Activated T-cell treated with anti-CD3 and anti-CD28 coated beads for 4 hours (primary cell): ENCODE results near the gene VPS13C.

Source experiments
- DNase-seq: peaks from one replicate; pipeline ENCODE4 v3.0.0-alpha.2; 2020

VPS13C gene, protein sequence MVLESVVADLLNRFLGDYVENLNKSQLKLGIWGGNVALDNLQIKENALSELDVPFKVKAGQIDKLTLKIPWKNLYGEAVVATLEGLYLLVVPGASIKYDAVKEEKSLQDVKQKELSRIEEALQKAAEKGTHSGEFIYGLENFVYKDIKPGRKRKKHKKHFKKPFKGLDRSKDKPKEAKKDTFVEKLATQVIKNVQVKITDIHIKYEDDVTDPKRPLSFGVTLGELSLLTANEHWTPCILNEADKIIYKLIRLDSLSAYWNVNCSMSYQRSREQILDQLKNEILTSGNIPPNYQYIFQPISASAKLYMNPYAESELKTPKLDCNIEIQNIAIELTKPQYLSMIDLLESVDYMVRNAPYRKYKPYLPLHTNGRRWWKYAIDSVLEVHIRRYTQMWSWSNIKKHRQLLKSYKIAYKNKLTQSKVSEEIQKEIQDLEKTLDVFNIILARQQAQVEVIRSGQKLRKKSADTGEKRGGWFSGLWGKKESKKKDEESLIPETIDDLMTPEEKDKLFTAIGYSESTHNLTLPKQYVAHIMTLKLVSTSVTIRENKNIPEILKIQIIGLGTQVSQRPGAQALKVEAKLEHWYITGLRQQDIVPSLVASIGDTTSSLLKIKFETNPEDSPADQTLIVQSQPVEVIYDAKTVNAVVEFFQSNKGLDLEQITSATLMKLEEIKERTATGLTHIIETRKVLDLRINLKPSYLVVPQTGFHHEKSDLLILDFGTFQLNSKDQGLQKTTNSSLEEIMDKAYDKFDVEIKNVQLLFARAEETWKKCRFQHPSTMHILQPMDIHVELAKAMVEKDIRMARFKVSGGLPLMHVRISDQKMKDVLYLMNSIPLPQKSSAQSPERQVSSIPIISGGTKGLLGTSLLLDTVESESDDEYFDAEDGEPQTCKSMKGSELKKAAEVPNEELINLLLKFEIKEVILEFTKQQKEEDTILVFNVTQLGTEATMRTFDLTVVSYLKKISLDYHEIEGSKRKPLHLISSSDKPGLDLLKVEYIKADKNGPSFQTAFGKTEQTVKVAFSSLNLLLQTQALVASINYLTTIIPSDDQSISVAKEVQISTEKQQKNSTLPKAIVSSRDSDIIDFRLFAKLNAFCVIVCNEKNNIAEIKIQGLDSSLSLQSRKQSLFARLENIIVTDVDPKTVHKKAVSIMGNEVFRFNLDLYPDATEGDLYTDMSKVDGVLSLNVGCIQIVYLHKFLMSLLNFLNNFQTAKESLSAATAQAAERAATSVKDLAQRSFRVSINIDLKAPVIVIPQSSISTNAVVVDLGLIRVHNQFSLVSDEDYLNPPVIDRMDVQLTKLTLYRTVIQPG (N-terminal part only)

DNA sequence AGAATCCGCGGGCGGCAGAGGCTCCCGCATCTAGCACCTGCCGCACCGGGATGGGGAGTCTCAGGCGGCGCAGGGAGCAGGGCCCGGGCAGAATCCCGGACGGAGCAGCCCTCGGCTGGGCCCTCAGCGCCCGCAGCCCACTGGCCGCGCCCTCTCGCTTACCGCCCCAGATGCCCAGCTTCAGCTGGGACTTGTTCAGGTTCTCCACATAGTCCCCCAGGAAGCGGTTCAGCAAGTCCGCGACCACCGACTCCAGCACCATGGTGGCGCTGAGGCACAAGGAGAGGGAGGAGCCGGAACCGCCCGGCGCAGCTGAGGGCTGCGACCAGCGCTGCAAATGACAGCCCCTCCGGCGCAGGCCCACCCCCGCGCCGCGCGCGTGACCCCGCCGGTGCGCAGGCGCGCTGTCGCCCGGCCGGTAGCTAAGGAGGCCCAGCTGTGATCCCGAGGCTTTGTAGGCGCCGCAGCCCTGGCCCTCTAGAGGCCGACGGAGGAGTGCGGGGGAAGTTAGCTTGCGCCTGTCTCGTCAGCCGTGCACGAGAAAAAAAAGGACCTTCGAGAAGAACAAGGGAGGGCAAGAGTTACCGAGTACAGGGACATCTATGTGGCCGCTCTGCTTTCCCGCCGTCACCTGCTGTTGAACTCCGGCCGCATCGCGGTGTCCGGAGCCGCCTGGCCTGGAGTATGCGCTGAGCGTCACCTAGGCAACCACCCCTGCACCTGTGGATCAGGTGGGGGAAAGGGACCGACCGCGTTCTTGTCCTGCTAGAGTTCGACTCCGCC lies at the start of gene VPS13C:
Gene VPS13C, minus strand, starts transcription at position 335 of the 783 bp plus-strand sequence. Its CDS starts 73 bp downstream, at position 262.
- DNase-seq, result peak; percentile 81

DNA sequence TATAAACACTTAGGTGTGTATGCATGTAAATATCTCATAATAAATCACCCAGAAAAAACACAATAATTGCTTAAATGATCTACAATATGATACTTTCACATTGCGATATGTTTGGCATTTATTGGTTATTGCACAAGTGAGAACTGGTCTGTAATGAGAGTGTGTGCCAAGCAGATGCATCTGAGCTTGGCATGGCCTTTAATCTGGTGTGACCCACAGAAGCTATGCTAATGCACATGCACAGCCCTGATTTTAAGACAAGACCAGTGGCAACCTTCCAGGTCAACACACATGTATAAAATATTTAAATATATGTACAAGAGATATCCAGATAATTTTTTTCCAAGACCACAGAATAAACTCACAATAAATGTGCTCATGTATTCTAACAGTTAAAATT lies 49.2 kb upstream of the VPS13C start:
- DNase-seq, result no peak

DNA sequence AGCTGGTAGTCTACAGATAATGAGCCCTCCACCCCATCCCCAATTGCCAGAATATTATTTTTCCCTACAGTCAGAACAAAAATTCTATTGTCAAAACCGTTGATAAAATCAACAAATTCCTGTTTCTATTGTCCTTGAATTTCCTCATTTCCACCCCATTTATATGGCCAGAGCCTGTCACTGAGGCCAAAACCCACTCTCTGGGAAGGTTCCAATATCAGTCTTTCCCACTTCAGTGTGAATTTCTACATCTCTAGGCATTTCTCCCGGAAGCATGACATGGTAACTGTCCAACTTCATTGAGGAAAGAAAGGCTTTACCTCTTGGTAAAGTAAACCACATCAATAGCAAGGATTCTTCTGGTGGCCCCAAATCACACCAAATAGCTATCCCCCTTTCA lies 48.2 kb upstream of the VPS13C start:
- DNase-seq, result no peak

DNA sequence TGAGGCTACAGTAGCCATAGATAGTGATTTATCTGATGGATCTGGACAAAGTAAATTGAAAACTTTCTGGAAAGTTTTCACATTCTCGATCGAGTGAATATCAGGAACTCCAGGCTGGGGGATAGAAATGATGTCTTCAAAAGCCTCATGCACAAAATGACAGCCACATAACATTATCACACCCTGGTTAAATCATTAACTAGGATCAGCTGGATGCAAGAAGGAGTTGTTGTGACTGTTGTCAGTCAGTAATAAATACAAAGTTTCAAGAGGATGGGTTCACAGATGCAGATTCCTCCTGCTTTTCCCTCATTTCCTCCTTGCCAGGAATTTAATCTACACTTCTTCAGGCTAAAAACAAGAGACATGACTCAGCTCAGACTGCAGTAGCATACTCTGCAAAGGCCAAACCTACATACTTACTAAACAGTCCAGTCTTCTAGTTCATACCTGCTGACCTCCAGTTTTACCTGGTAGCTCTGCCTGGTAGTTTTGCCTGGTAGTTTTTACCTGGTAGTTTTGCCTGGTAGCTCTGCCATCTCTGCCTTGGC lies 47.4 kb upstream of the VPS13C start:
- no peak for DNase-seq

DNA sequence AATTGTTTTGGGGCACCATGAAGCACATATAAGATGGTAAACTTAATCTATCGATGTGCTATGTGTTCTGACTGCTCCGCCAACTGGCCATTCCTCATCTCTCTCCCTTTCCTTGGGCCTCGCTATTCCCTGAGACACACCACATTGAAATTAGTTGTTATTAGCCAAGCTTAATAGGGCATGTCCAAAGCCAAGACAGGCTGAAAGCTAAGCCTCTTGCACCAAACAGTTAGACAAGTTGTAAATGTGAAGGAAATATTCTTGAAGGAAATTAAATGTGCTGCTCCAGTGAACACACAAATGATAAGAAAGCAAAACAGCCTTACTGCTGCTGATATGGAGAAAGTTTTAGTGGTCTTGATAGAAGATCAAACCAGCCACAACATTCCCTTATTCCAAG lies 45.8 kb upstream of the VPS13C start:
- DNase-seq, result no peak

DNA sequence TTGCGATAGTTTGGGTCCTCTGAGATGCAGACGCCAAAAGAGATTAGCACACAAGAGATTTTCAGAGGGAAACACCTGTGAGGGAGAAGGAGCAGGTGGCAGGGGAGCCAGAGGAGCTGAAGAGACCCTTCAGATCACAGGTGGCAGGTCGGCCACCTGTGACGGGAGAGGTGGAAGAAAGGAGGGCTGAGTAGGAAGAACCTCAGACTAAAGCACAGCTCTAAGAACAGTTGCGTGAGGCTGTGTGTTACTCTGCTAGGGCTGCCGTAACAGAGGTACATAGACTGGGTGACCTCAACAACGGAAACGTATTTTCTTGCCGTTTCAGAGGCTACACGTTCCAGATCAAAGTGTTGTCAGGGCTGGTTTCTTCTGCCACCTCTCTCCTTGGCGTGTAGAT lies 45.0 kb upstream of the VPS13C start:
- no peak for DNase-seq

DNA sequence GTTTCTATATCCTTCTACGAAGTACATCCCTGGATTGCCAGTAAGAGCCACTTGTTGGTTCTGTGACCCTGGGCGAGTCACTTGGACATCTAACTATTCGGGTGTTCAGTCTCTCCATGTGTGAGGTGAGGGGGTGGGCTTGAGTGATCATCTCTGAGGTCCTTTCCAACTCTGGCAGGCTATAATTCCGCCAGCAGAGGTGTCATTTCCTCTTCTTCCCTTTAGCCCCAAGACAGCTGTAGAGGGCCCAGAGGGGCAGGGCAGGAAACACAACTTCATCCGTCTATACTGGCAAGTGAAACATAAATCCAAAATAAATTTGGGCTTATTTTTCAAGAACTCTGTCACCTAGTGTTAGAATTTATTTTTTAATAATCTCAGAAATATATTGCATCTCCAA lies 44.6 kb upstream of the VPS13C start:
- DNase-seq, result no peak

DNA sequence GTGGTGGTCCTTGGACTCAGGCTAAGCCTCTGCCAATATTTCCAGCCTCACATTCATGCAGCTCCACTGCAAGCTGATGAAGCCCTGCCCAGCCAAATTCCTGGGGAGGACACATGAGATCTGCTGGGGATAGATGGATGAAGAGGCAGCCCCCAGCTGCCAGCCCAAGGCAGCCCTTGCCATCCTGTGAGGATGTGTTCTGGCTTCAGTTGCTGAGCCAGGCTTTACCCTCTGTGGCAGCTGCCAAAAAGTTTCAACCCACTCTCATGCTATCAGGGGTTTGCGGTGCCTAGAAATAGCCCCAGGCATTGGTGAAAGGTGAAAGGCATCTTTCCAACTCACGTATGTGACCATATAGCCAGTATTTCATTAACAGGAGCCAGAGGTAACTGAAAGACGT lies 44.2 kb upstream of the VPS13C start:
- DNase-seq, result no peak

DNA sequence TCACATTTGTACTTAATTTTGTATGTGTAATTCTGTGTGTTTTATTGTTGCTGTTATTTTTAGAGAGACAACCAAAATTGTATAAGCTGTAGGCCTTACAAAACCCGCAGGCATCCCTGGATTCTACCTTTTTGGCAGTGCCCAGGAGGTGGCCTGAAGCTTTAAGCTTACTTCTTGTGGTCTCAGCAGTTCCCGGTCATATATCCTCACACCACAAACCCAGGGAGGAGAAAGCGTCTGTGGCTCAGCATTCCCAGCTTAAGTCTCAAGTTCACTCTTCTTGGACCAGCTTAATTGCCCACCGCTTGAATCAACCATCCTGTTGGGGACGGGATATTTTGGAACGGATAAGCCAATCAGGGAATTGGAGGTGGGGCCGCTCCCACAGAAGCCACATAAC lies 43.2 kb upstream of the VPS13C start:
- no peak for DNase-seq

DNA sequence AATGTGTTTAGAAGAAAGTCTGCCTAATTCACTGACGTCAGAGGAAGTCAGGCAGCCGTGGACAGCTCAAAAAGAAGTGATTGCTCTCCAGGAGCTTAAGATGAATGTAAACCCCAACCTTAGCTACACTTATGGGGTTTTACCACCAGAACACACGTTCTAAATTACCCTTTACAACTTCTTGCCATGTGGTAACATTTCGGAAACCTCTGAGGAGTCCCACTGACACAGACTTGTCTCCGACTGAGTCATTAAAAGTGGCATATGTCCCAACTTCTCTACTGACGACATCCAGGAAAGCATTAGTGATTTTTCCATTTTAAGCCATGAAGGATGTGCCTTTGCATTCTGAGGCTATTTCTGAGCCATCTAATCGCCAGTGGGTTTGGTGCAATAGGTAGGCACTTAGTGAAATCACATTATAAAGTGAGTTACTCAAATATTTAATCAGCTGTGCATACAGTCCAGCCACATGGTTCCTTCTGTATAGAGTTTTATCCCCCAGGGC lies 38.9 kb upstream of the VPS13C start:
- no peak for DNase-seq

DNA sequence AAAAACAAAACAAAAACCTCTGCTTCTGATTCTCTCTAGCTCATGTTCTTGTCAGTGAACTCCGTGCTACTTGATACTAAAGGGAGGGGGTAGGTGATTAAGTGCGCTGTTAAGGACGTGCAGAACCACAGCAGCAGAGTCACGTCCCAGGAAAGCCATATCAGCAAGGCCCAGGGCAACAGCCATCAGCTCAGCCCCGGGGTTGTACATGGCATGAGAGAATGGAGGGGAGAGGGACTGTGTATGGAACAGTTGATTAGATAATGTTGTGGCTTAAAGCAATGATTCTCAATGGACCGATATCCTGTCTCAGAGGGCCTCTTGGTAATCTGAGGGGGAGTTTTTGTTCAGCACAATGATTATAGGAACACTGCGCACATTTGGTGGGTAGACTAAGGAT lies 34.1 kb upstream of the VPS13C start:
- no peak for DNase-seq

DNA sequence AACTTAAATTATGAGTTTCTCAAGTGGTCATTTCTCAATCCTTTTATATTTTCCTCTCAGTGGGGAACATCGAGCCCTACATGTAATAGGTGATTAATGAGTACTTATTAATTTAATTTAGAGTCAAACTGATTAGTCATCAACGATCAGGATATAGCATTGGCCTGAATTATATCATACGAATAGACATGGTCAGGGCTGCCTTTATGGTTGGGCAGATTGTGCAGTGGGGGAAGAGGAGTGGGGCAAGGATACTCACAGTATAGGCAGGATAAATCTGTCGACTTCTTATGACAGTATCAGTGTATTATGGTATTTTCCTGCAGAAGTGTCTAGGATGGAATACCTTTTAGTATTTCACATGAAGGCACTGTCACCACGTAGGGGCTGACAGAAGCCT lies 33.6 kb upstream of the VPS13C start:
- no peak for DNase-seq

DNA sequence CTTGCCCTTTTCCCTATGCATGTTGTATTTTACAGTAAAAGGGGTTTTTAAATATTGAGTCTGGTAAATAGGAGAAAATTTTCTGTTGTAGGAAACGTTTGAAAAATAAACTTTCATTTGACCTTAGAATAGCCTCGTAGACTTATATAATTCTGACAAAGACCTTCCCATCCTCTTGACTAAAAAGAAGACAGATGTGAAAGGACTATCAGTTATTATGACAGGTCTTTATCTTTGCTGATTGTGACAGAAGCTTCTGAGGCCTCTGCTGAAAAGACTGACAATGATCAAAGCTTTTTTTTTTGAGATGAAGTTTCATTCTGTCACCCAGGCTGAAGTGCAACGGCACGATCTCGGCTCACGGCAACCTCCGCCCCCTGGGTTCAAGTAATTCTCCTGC lies 30.7 kb upstream of the VPS13C start:
- no peak for DNase-seq

DNA sequence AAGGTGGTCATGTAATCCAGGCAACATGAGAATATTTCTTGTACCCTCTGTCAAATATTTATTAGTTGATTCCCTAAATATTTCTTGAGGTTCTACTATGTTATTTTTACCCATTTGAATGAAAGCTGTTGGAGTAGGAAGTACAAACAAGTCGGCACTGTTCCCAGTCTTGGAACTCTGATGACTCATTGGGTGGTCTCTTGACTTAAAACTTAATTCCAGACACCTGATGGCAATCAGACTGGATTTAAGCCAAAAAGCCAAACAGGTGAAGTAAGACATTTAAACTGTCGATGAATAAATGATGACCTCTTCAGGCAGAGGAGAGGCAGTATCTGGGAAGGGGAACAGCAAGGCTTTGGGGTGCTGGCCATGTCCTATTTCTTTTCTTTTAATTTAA lies 29.4 kb upstream of the VPS13C start:
- DNase-seq, result no peak

DNA sequence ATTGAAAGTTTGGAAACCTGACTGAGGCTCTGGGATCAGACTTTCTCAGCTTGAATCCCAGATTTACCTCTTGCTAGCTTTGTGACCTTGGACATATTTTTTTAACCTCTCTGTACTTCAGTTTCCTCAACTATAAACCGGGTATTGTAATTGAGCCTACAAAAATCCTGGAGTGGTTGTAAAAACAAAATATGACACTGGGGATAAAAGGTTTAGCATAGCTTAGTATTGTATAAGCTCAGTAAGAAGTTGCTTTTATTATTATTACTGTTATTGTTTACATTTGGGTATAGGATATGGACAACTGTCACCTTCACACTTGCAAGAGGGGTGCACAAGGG lies 28.1 kb upstream of the VPS13C start:
- no peak for DNase-seq

DNA sequence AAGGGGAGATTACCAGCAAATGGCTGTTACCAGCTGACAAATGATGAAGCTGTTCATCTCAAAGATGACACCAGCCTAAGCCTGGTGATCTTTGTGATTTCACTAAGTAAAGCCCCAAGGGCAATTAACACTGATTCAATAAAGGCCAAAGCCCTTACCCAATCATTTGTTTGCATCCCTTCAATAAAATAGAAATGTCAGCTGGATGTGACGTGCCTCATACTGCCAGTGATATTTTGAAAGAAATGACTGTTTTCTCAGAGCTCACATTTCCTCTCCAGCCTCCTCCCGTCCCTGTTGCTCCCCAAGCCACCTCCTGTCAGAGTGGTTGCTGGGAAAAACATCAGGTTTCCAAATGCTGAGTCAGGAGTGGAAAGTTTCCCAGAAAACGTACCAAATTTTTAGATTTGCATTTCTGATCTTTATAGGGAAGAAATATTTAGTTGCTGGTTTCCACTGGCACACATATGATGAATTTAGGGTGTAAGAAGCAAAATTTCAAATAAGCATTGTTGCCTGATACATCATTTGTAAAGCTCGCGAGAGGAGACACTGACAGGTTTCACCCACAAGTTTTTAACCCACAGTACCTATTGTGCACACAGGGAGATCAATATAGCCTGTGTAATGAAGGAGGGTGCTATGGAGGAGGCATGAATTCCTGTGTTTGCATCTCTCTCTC lies 27.6 kb upstream of the VPS13C start:
- no peak for DNase-seq

DNA sequence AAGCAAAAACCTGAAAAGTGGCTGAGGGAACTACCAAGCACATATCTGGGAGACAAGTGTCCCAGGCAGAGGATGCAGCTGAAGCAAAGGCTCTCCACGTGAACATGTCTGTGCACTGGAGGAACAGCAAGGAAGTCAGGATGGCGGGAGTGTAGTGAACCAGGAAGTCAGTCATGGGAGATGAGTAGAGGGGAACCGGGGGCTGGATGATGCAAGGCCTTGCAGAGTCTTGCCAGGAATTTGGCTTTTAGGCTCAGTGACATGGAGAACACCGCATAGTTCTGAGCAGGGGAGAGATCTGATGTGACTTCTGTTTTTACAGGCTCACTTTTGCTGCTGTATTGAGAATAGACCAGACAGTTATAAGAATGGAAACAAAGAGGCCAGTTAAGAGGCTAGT lies 25.5 kb upstream of the VPS13C start:
- no peak for DNase-seq

DNA sequence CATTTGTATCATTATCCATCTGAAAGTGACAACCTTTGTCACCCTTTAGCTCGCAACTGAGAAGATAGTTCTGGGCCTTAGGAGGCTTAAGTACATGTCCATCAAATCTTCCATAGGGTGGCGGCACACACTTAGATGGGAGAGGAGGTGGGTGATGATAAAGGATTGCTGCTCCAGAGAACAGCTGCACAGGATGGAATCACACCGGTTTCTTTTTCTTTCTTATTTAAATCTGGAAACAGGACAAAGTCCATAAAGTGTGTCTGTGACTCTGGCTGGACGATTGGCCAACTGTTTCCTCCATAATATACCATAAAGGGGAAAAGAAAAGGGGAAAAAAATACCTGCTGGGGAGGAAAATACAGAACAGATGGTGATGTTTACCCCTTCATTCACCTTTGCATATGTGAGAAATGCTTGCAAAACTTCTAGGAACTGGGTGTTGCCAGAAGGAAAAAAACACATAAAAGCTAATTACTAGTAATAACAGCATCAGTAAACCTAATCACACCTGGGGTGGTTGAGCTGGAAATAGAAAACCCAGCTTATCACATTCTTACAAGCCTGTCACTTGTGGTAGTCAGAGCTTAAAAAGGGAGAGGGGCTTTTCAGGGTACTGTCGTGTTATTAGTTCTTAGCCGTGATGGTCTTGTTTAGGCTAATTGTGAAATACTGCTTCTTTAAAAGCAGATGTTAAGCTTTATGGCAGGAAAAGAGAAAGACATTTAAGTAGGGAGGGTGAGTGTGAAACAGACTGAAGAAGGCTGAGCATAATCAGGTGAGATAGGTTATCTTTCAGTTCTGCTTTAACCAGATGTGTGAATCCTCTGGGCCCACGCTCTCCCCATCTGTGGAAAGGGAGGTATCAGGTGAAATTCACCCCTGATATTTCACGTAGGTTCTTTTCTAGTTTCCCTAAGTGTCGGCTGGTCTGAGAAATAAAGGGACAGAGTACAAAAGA lies 23.2 kb upstream of the VPS13C start:
- no peak for DNase-seq

DNA sequence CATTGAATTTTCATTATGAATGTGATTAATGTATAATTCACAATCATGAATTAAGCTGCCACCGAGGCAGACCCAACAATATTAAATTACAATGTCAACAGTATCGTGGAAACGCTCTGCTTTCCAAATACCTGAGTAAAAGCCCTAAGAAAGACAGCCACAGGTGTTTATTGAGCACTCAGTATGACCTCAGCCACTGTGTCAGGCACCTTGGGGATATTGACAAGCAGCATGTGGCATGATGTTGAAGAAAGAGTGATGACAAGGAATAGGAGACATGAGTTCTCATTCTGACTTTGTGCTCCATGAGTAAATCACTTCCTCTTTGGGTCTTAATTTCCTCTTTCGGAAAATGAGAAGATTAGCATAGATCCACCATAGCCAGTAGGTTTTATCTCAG lies 19.3 kb upstream of the VPS13C start:
- no peak for DNase-seq

DNA sequence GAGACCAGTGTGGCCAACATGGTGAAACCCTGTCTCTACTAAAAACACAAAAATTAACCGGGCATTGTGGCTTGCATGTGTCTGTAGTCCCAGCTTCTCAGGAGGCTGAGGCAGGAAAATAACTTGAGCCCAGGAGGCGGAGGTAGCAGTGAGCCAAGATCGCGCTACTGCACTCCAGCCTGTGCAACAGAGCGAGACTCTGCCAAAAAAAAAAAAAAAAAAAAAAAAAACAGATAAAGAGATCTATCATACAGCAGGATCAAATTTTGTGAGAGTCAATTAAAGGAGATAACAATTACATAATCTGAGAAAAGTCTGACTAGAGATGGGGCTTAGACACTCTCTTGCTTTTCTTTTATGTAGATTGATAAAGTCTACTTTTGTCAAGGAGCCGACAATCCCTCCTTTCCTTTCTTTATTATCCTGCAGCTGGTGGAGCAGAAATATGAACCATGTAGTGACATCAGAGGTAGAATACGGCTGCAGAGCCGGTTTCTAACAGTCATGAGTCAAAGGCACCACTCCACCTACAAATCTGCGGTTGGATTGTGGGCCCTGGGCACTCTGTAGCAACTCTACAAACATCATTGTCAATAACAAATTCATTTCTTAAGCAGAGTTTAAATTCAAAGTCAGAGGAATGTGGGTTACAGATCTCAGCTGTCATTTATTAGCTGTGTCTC lies 15.5 kb upstream of the VPS13C start:
- no peak for DNase-seq
